Measurements from ENCODE around the gene MEGF6. TPM values are rescaled to one million over a fixed set of nuclear protein-coding genes. Genes with fewer than 3 reads are reported as not detected.

Gene MEGF6
- total RNA-seq, 1 donor, result 102 TPM

GRCh38 chr1:3545363-3546047 is 65.8 kb downstream of the MEGF6 start:
- H3K4me3 ChIP-seq (ENCODE audit: low read depth, low read length), result no peak overlapping the region
- DNase-seq (ENCODE audit: low read depth), result no peak
- no peak for TF ChIP-seq CTCF (IDR thresholded peaks at IDR 0.05; ENCODE audit: insufficient read depth, low read length)

- no peak overlapping the region for H3K4me3 ChIP-seq (ENCODE audit: low read depth, low read length)
- TF ChIP-seq CTCF (IDR thresholded peaks at IDR 0.05; ENCODE audit: insufficient read depth, low read length), result no peak
- DNase-seq (ENCODE audit: low read depth), result no peak
Observed at GRCh38 chr1:3544040-3544977, 67.0 kb downstream of the MEGF6 start.

GRCh38 chr1:3543076-3544039 is 68.0 kb downstream of the MEGF6 start:
- H3K4me3 ChIP-seq (ENCODE audit: low read depth, low read length), result no peak overlapping the region
- no peak for TF ChIP-seq CTCF (IDR thresholded peaks at IDR 0.05; ENCODE audit: insufficient read depth, low read length)
- DNase-seq (ENCODE audit: low read depth), result peak; percentile 96

GRCh38 chr1:3542676-3543075 is 68.6 kb downstream of the MEGF6 start:
- no peak overlapping the region for H3K4me3 ChIP-seq (ENCODE audit: low read depth, low read length)
- no peak for TF ChIP-seq CTCF (IDR thresholded peaks at IDR 0.05; ENCODE audit: insufficient read depth, low read length)
- peak; percentile 34 for DNase-seq (ENCODE audit: low read depth)

GRCh38 chr1:3541936-3542335 is 69.4 kb downstream of the MEGF6 start:
- peak; percentile 68 for DNase-seq (ENCODE audit: low read depth)
- no peak overlapping the region for H3K4me3 ChIP-seq (ENCODE audit: low read depth, low read length)
- TF ChIP-seq CTCF (IDR thresholded peaks at IDR 0.05; ENCODE audit: insufficient read depth, low read length), result peak; percentile 49

GRCh38 chr1:3541465-3541864 is 69.8 kb downstream of the MEGF6 start:
- no peak for DNase-seq (ENCODE audit: low read depth)
- TF ChIP-seq CTCF (IDR thresholded peaks at IDR 0.05; ENCODE audit: insufficient read depth, low read length), result no peak
- H3K4me3 ChIP-seq (ENCODE audit: low read depth, low read length), result no peak overlapping the region
